A549 (cell line): Measurements from ENCODE around the gene U2AF1L4. TPM values are rescaled to one million over a fixed set of nuclear protein-coding genes. Genes with fewer than 3 reads are reported as not detected.

Experiments
- ATAC-seq, 2 experiments: fragments of 200-7000 bp in 1 of 2; fragments of >200 bp in 1 of 2; cut with Nextera tagmentation in 1 of 2; cut with Tn5 transposase in 1 of 2; 3 replicates each; pipeline versions ENCODE4 v1.8.0 to v1.9.1; 2018 to 2020; ENCODE audit warnings: mild to moderate bottlenecking in 1 of 2, moderate library complexity in 1 of 2
- CTCF ChIA-PET: fragments of 300-600 bp; sonication (Branson Sonifier 250); formaldehyde crosslinking; extraction: SDS; loops from one replicate; lab custom pipeline; 2021; ENCODE audit warnings: antibody characterized with exemption, inconsistent platforms; lab: Yijun Ruan, JAX
- POLR2A ChIA-PET: fragments of 350-600 bp; formaldehyde crosslinking; extraction: SDS; loops from one replicate; lab custom pipeline; 2021; ENCODE audit warnings: antibody characterized with exemption, inconsistent platforms; lab: Yijun Ruan, JAX
- DNase-seq, 2 experiments: peaks; one replicate each; pipeline versions ENCODE4 v3.0.0 to v3.0.0-alpha.2; 2011 to 2016; ENCODE audit warnings: low read depth in 1 of 2, low spot score in 1 of 2
- FAIRE-seq: peaks from 2 replicates; lab custom pipeline; 2011; peaks lifted over from hg19 to GRCh38; lab: Jason Lieb, UNC
- H3K27ac ChIP-seq, 2 experiments: fragments of >200 bp; sonication (Bioruptor Twin); formaldehyde crosslinking; 3 replicates each; pipeline ENCODE4 v1.5.1; 2016 to 2017
- H3K4me1 ChIP-seq: fragments of >200 bp; sonication (Bioruptor Twin); formaldehyde crosslinking; 3 replicates; pipeline ENCODE4 v1.6.1; 2016
- H3K4me2 ChIP-seq: fragments of >200 bp; sonication (Bioruptor Twin); formaldehyde crosslinking; 3 replicates; pipeline ENCODE4 v1.6.1; 2016
- H3K4me3 ChIP-seq: fragments of >200 bp; sonication (Bioruptor Twin); formaldehyde crosslinking; 3 replicates; pipeline ENCODE4 v1.5.1; 2016
- H3K9me3 ChIP-seq: fragments of >200 bp; sonication (Bioruptor Twin); formaldehyde crosslinking; 3 replicates; pipeline ENCODE4 v1.6.1; 2016
- BCL3 ChIP-seq: fragments of >200 bp; sonication (Bioruptor Twin); formaldehyde crosslinking; IDR thresholded peaks from 3 replicates; pipeline ENCODE4 v1.6.1; 2016
- CBX2 ChIP-seq: fragments of 200-600 bp; sonication (generic); IDR thresholded peaks from 2 replicates; pipeline ENCODE4 v1.6.1; 2016; ENCODE audit warnings: low read depth, mild to moderate bottlenecking, borderline replicate concordance
- CEBPB ChIP-seq, 2 experiments: fragments of >200 bp in 1 of 2; sonication (Bioruptor Twin) in 1 of 2; formaldehyde crosslinking in 1 of 2; IDR thresholded peaks; 2 replicates each; pipeline ENCODE4 v1.6.1; 2012 to 2016
- CHD2 ChIP-seq: fragments of 150-350 bp; IDR thresholded peaks from 2 replicates; pipeline ENCODE4 v1.6.1; 2014; ENCODE audit warnings: low read length; ENCODE audit not compliant: partially characterized antibody
- ELK1 ChIP-seq: fragments of 150-350 bp; IDR thresholded peaks from 2 replicates; pipeline ENCODE4 v1.6.1; 2014; ENCODE audit warnings: low read depth, mild to moderate bottlenecking, low read length
- EP300 ChIP-seq, 2 experiments: fragments of >200 bp; sonication (Bioruptor Twin); formaldehyde crosslinking; IDR thresholded peaks; 2 replicates in 1 of 2; 3 replicates in 1 of 2; pipeline ENCODE4 v1.6.1; 2016 to 2017
- ESRRA ChIP-seq: fragments of 150-350 bp; IDR thresholded peaks from 2 replicates; pipeline ENCODE4 v1.6.1; 2014; ENCODE audit warnings: mild to moderate bottlenecking, low read length, borderline replicate concordance
- FOXS1 ChIP-seq: fragments of 250-450 bp; sonication (Bioruptor Pico); IDR thresholded peaks from 2 replicates; pipeline ENCODE4 v1.5.0; 2020; ENCODE audit warnings: mild to moderate bottlenecking, moderate library complexity
- GATA3 ChIP-seq: IDR thresholded peaks from 2 replicates; pipeline ENCODE4 v1.6.1; 2012; ENCODE audit warnings: borderline replicate concordance
- HEYL ChIP-seq: fragments of 250-450 bp; sonication (Bioruptor Pico); IDR thresholded peaks from 2 replicates; pipeline ENCODE4 v1.8.0; 2021; ENCODE audit warnings: mild to moderate bottlenecking, moderate library complexity
- HOXA7 ChIP-seq: fragments of 250-450 bp; sonication (Bioruptor Pico); IDR thresholded peaks from 2 replicates; pipeline ENCODE4 v1.5.0; 2020; ENCODE audit warnings: mild to moderate bottlenecking, moderate library complexity
- HOXB13 ChIP-seq: fragments of 250-450 bp; sonication (Bioruptor Pico); IDR thresholded peaks from 2 replicates; pipeline ENCODE4 v1.5.0; 2020; ENCODE audit warnings: low read depth, mild to moderate bottlenecking, moderate library complexity
- JUN ChIP-seq, 2 experiments: fragments of >200 bp; sonication (Bioruptor Twin); formaldehyde crosslinking; IDR thresholded peaks; 2 replicates in 1 of 2; 3 replicates in 1 of 2; pipeline ENCODE4 v1.6.1; 2016 to 2017
- KDM1A ChIP-seq: fragments of 200-600 bp; sonication (generic); IDR thresholded peaks from 2 replicates; pipeline ENCODE4 v1.6.1; 2016; ENCODE audit warnings: low read depth, mild to moderate bottlenecking
- KDM5A ChIP-seq: fragments of 200-600 bp; sonication (generic); IDR thresholded peaks from 2 replicates; pipeline ENCODE4 v1.6.1; 2016; ENCODE audit warnings: antibody characterized with exemption, mild to moderate bottlenecking
- MAFK ChIP-seq: fragments of 450-650 bp; IDR thresholded peaks from 2 replicates; pipeline ENCODE4 v1.6.1; 2014; ENCODE audit not compliant: partially characterized antibody
- MAZ ChIP-seq: fragments of 150-350 bp; IDR thresholded peaks from 2 replicates; pipeline ENCODE4 v1.6.1; 2014; ENCODE audit warnings: antibody characterized with exemption, low read depth, low read length, borderline replicate concordance
- MYC ChIP-seq: IDR thresholded peaks from 2 replicates; pipeline ENCODE4 v1.6.1; 2012; ENCODE audit warnings: mild to moderate bottlenecking, inconsistent platforms, low read length, improper control_type of control experiment, borderline replicate concordance
- PBX3 ChIP-seq: IDR thresholded peaks from 2 replicates; pipeline ENCODE4 v1.6.1; 2012
- PHF8 ChIP-seq: fragments of 200-600 bp; sonication (generic); IDR thresholded peaks from 2 replicates; pipeline ENCODE4 v1.6.1; 2016; ENCODE audit warnings: low read depth, mild to moderate bottlenecking, antibody characterized with exemption, moderate library complexity, borderline replicate concordance
- SMC3 ChIP-seq: fragments of >200 bp; sonication (Bioruptor Twin); formaldehyde crosslinking; IDR thresholded peaks from 3 replicates; pipeline ENCODE4 v1.6.1; 2018; ENCODE audit warnings: inconsistent platforms
- SREBF2 ChIP-seq: fragments of 450-650 bp; IDR thresholded peaks from 2 replicates; pipeline ENCODE4 v1.6.1; 2014; ENCODE audit warnings: mild to moderate bottlenecking, moderate library complexity
- TP53 ChIP-seq: fragments of 250-450 bp; sonication (Bioruptor Pico); IDR thresholded peaks from 2 replicates; pipeline ENCODE4 v1.5.0; 2021; ENCODE audit warnings: mild to moderate bottlenecking, moderate library complexity
- WGBS: methylation state at CpG from one replicate; pipeline ENCODE4 v1.1.6; 2017; ENCODE audit errors: missing lambda C conversion rate; 5-methylcytosine and 5-hydroxymethylcytosine counted together
- polyA plus RNA-seq, 4 experiments: library from polyadenylated mRNA; depleted of rRNA in 3 of 4; stranded (reverse); fragments of >200 nt; fragmentation: RNase III in 1 of 4; extraction: RNeasy Plus Mini Kit Qiagen cat#74134 plus additional on column Dnase treatment in 1 of 4; gene quantifications; 2 replicates in 3 of 4; 3 replicates in 1 of 4; pipeline ENCODE4 v1.2.3, GENCODE V29; 2011 to 2017
- TF ChIP-seq, protein P1 (sequence below): IDR thresholded peaks from 2 replicates; pipeline ENCODE4 v1.6.1; 2012
- TF ChIP-seq, protein P2 (sequence below): fragments of >200 bp; sonication (Bioruptor Twin); formaldehyde crosslinking; IDR thresholded peaks from 2 replicates; pipeline ENCODE4 v1.6.1; 2016
- TF ChIP-seq, protein P3 (sequence below): IDR thresholded peaks from 2 replicates; pipeline ENCODE4 v1.6.1; 2012; ENCODE audit warnings: low read depth, borderline replicate concordance

U2AF1L4 gene
- polyA plus RNA-seq, 2 of the 4 experiments (the other 2 are of a cell fraction), result 41.1 to 42.8 TPM

DNA sequence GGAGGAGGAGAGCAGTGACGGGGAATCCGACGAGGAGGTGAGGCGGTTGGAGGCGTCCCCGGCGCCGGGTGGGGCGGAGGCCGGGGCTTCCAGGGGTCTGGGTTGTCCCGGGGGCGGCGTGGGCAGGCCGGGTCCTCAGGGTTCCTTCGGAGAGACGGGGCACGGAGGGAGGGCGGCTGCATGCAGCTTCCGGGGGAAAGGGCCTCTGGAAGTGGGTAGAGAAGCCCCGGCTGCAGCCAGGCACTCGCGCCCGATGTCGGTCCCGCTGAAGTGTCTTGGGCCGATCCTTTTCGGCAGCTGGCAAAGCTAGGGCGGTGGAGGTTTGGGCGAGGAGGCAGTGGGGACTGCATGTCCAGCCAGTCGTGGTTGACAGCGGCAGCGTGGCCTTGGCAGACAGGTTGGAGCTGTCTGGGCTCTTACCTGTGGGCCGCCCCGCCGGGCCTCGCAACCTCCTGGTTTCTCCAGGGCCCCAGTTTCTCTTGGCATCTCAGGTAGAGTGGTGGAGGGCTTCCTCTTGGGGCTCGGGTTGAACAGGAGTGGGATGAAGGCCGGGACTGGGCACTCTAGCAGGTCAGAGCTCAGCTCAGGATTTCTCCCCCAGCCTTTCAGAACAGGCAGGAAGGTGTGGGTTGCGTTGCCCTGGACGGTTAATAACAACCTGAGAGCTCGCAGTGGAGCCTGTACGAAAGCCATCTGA, 26.7 kb downstream of the U2AF1L4 start:
- POLR2A ChIA-PET, result interaction anchor here (0.9 to 1.5 kb wide), 5 partner anchors 10 to 30 kb away, joined by 3 to 7 read pairs (median 4); partner anchors contain the start of gene LIN37
- H3K4me3 ChIP-seq, result peak overlapping the region; percentile 87
- ATAC-seq (peak in 1 of 2 experiments; percentile 1; a peak in 1 of 6 replicates), DNase-seq (peak; percentile 40 to 50)
- CTCF ChIA-PET, result interaction anchor here (0.6 to 5.0 kb wide), 11 partner anchors 10 to 170 kb away, joined by 3 to 29 read pairs (median 5); partner anchors contain the start of genes PSENEN and U2AF1L4
- peak overlapping the region; percentile 98 for H3K4me2 ChIP-seq
- no peaks in the 10 kb centered on the region for H3K9me3 ChIP-seq
- peaks cover 20% of the 10 kb centered on the region for H3K4me1 ChIP-seq
- peak overlapping the region; percentile 91 to 98 for H3K27ac ChIP-seq
- TF ChIP-seq SREBF2, result no peak
- TF ChIP-seq FOXS1 (CRISPR knock-in tag), result no peak
- no peak for TF ChIP-seq SMC3
- TF ChIP-seq TP53 (CRISPR knock-in tag), result no peak
- no peak for TF ChIP-seq HOXA7 (CRISPR knock-in tag)
- TF ChIP-seq, protein P1, sequence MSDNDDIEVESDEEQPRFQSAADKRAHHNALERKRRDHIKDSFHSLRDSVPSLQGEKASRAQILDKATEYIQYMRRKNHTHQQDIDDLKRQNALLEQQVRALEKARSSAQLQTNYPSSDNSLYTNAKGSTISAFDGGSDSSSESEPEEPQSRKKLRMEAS, result no peak
- no peak for TF ChIP-seq MAFK
- TF ChIP-seq EP300 (IDR thresholded peaks at IDR 0.05), result no peak
- TF ChIP-seq ESRRA, result no peak
- no peak for TF ChIP-seq CEBPB (IDR thresholded peaks at IDR 0.05)
- no peak for TF ChIP-seq KDM1A
- TF ChIP-seq PHF8, result no peak; the same call in 1 of the 2 replicates
- TF ChIP-seq, protein P2, sequence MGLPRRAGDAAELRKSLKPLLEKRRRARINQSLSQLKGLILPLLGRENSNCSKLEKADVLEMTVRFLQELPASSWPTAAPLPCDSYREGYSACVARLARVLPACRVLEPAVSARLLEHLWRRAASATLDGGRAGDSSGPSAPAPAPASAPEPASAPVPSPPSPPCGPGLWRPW, result no peak
- no peak for TF ChIP-seq HEYL
- no peak for TF ChIP-seq KDM5A
- no peak for TF ChIP-seq ELK1
- TF ChIP-seq, protein P3, sequence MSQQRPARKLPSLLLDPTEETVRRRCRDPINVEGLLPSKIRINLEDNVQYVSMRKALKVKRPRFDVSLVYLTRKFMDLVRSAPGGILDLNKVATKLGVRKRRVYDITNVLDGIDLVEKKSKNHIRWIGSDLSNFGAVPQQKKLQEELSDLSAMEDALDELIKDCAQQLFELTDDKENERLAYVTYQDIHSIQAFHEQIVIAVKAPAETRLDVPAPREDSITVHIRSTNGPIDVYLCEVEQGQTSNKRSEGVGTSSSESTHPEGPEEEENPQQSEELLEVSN, result no peak
- TF ChIP-seq MYC, result no peak
- TF ChIP-seq HOXB13 (CRISPR knock-in tag), result no peak
- TF ChIP-seq, all 56 proteins: peak for 0
- WGBS, result under 1% methylated on average over 32 of the region's 42 CpGs
- no peak for FAIRE-seq

GRCh38 chr19:35717665-35718344, 27.4 kb downstream of the U2AF1L4 start, which contains the start of gene KMT2B:
Gene KMT2B (plus strand): TSS chr19:35718003. CDS start chr19:35718019, 16 bp downstream.
- DNase-seq (peak; percentile 98 to 100), FAIRE-seq (no peak), ATAC-seq (peak in 1 of 2 experiments; percentile 3; a peak in 2 of 6 replicates)
- ChIA-PET POLR2A (interaction anchor here (1.2 to 1.5 kb wide), 4 partner anchors 15 to 30 kb away, joined by 3 to 7 read pairs (median 4); partner anchors contain the start of gene LIN37), CTCF (interaction anchor here (0.6 to 5.0 kb wide), 11 partner anchors 11 to 169 kb away, joined by 3 to 29 read pairs (median 5); partner anchors contain the start of genes PSENEN and U2AF1L4)
- Histone ChIP-seq H3K4me2 (peak within 1 kb of the TSS; percentile 98), H3K27ac (peak within 1 kb of the TSS; percentile 91 to 98), H3K4me1 (peaks cover 20% of the 10 kb centered on the region), H3K9me3 (no peaks in the 10 kb centered on the region), H3K4me3 (peak within 1 kb of the TSS; percentile 87)
- TF ChIP-seq MAZ (0 out of 2 replicates have a peak, but pooled peaks have one; percentile 23), BCL3 (peak; percentile 96), PBX3 (0 out of 2 replicates have a peak, but pooled peaks have one; percentile 7), CHD2 (no peak), JUN (IDR thresholded peaks at IDR 0.05) (peak; percentile 76 to 94; a peak in 4 of 5 replicates), MYC (peak; percentile 36), GATA3 (peak; percentile 18; the same call in 1 of the 2 replicates), CBX2 (no peak)
- TF ChIP-seq, protein P1, result 0 out of 2 replicates have a peak, but pooled peaks have one; percentile 11
- WGBS, result under 1% methylated on average over 28 of the region's 109 CpGs
